ENCODE results near the gene REST. TPM values are rescaled to one million over a fixed set of nuclear protein-coding genes. Genes with fewer than 3 reads are reported as not detected.
A peak's percentile ranks its signal among the peaks of the same experiment; 100 is the strongest.
"Not testable (repeated sequence)": the region's sequence is repeated elsewhere in the genome, so short reads cannot be mapped to it uniquely, and the experiment has no call there.

Gene REST
- total and polyA plus RNA-seq, 9 of the 15 experiments (the other 6 are each of a cell fraction or from before 2014, with no cell fraction given) = 2.9 to 24.0 (median 19.2) TPM

GRCh38 chr4:56884511-56884910 is 23.2 kb upstream of the REST start:
- CTCF ChIA-PET (ENCODE audit: low intra/inter-chr PET ratio); H3K36me3 ChIP-seq (ENCODE audit: control insufficient read depth, insufficient read depth, low read length); H3K9ac ChIP-seq (ENCODE audit: insufficient read depth in 1 of 2, low read depth in 2 of 2, low read length in 2 of 2); H3K79me2 ChIP-seq (ENCODE audit: control insufficient read depth, insufficient read depth, low read length); H4K20me1 ChIP-seq (replicated peaks; ENCODE audit: control insufficient read depth, insufficient read depth, low read length); H3K4me1 ChIP-seq (replicated peaks in 1 of 2; ENCODE audit: control insufficient read depth in 2 of 2, insufficient read depth in 2 of 2, low read length in 2 of 2); H2AFZ ChIP-seq (ENCODE audit: low read depth, low read length); H3K4me3 ChIP-seq; H3K9me3 ChIP-seq (replicated peaks; ENCODE audit: control insufficient read depth, insufficient read depth, low read depth, low read length); ATAC-seq; H3K9me1 ChIP-seq (ENCODE audit: control insufficient read depth, insufficient read depth, low read length); H3K4me2 ChIP-seq (ENCODE audit: insufficient read depth, low read length); FAIRE-seq; H3K27me3 ChIP-seq (ENCODE audit: control insufficient read depth in 2 of 2, insufficient read depth in 2 of 2, low read length in 2 of 2); H3K27ac ChIP-seq (ENCODE audit: extremely low read depth, low read depth, low read length); BruUV-seq (replicated peaks); intact Hi-C loops (cut with micrococcal nuclease); in situ Hi-C loops (cut with MboI); DNase-seq (ENCODE audit: extremely low read depth in 1 of 4, low spot score in 3 of 4): not testable (repeated sequence)
- TF ChIP-seq YY1 (IDR thresholded peaks at IDR 0.05; ENCODE audit: borderline replicate concordance in 1 of 3, control insufficient read depth in 1 of 3, extremely low read depth in 1 of 3, insufficient read depth in 3 of 3, insufficient read length in 1 of 3, insufficient replicate concordance in 2 of 3, low read depth in 1 of 3, low read length in 2 of 3) = peak in 1 of 3 experiments; percentile 55
- POLR2A ChIA-PET = interaction anchor here (1.2 kb wide), 1 partner anchor 17 kb away, joined by 3 read pairs; no protein-coding TSS in a partner anchor
- 0% methylated on average over 3 of the region's 3 CpGs for WGBS (ENCODE audit: insufficient coverage, low coverage, missing lambda C conversion rate)

- no peak overlapping the region for H3K27ac ChIP-seq (ENCODE audit: extremely low read depth, low read depth, low read length)
- no peaks in the 10 kb centered on the region for H4K20me1 ChIP-seq (replicated peaks; ENCODE audit: control insufficient read depth, insufficient read depth, low read length)
- FAIRE-seq (no peak), DNase-seq (ENCODE audit: extremely low read depth in 1 of 4, low spot score in 3 of 4) (peak in 1 of 4 experiments; percentile 20), ATAC-seq (peak; percentile 77)
- no peak overlapping the region for H3K9ac ChIP-seq (ENCODE audit: insufficient read depth in 1 of 2, low read depth in 2 of 2, low read length in 2 of 2)
- no peaks in the 10 kb centered on the region for H3K9me1 ChIP-seq (ENCODE audit: control insufficient read depth, insufficient read depth, low read length)
- WGBS (ENCODE audit: insufficient coverage, low coverage, missing lambda C conversion rate) = 5% methylated on average over 1 of the region's 1 CpG
- ChIA-PET CTCF (ENCODE audit: low intra/inter-chr PET ratio) (no interaction called here), POLR2A (interaction anchor here (0.7 to 1.1 kb wide), 2 partner anchors 14 to 543 kb away, joined by 4 to 5 read pairs; partner anchors contain the start of gene REST)
- TF ChIP-seq CTCF (IDR thresholded peaks at IDR 0.05 in 2 of 3, conservative IDR thresholded peaks at IDR 0.05 in 1 of 3; ENCODE audit: insufficient read depth in 2 of 3, low read depth in 1 of 3, low read length in 3 of 3) (peak in 2 of 3 experiments; percentile 8 to 27; a peak in 1 of 6 replicates), ZNF239 (CRISPR knock-in tag; IDR thresholded peaks at IDR 0.05) (no peak), ZNF398 (CRISPR knock-in tag; IDR thresholded peaks at IDR 0.05) (no peak)
- H3K4me2 ChIP-seq (ENCODE audit: insufficient read depth, low read length) = no peak overlapping the region
- no peaks in the 10 kb centered on the region for H3K36me3 ChIP-seq (ENCODE audit: control insufficient read depth, insufficient read depth, low read length)
- intact Hi-C loops (cut with micrococcal nuclease) (no loop called here), in situ Hi-C loops (cut with MboI) (no loop called here)
- peaks cover 4 to 20% of the 10 kb centered on the region in 2 experiments; a peak in 2 of 5 replicates for H3K27me3 ChIP-seq (ENCODE audit: control insufficient read depth in 2 of 2, insufficient read depth in 2 of 2, low read length in 2 of 2)
- H3K79me2 ChIP-seq (ENCODE audit: control insufficient read depth, insufficient read depth, low read length) = no peaks in the 10 kb centered on the region
- H3K9me3 ChIP-seq (replicated peaks; ENCODE audit: control insufficient read depth, insufficient read depth, low read depth, low read length) = no peaks in the 10 kb centered on the region
- BruUV-seq (replicated peaks) = no TSS peak
- H3K4me3 ChIP-seq = no peak overlapping the region
- H2AFZ ChIP-seq (ENCODE audit: low read depth, low read length) = no peak overlapping the region
- no peaks in the 10 kb centered on the region; a peak in 1 of 5 replicates for H3K4me1 ChIP-seq (replicated peaks in 1 of 2; ENCODE audit: control insufficient read depth in 2 of 2, insufficient read depth in 2 of 2, low read length in 2 of 2)
Measured at GRCh38 chr4:56892691-56893090, 15.0 kb upstream of the REST start.

Data from K562 (cell line).